Left colon (tissue), 2 donors: Measurements from ENCODE around the gene ERBB4. TPM values are rescaled to one million over a fixed set of nuclear protein-coding genes. Genes with fewer than 3 reads are reported as not detected.
"Not testable (repeated sequence)": the region's sequence is repeated elsewhere in the genome, so short reads cannot be mapped to it uniquely, and the experiment has no call there.

ENCODE experiments used
- ATAC-seq: fragments of 200-7000 bp; cut with Tn5 transposase; one replicate; pipeline ENCODE4 v1.9.1; 2020; ENCODE audit warnings: mild to moderate bottlenecking, moderate library complexity
- DNase-seq, 2 donors: peaks; one replicate each; pipeline ENCODE4 v3.0.0-alpha.2; 2020
- intact Hi-C, 2 donors: fragments of 100-400 bp; cut with DNase I in 1 of 2; cut with micrococcal nuclease in 1 of 2; formaldehyde crosslinking; loops; one replicate each; pipeline versions ENCODE4 v1.11.2 to v1.14.0; 2022; cut with DNase I, micrococcal nuclease
- total RNA-seq, 2 donors: library from RNA; stranded (reverse); fragmentation: NEBNext Ultra II Directional; extraction: Animal tissue kit (Norgen Biotek cat#: 25700); gene quantifications; one replicate each; pipeline ENCODE4 v1.2.1, GENCODE V29; 2021
- donor health status: DM: no; HTN: no; CAD: no.
- donor health status: DM: yes; HTN: yes; CAD: no.

ERBB4 gene
- total RNA-seq, 2 donors from 2014 or later, result 0.18 to 0.70 TPM

DNA sequence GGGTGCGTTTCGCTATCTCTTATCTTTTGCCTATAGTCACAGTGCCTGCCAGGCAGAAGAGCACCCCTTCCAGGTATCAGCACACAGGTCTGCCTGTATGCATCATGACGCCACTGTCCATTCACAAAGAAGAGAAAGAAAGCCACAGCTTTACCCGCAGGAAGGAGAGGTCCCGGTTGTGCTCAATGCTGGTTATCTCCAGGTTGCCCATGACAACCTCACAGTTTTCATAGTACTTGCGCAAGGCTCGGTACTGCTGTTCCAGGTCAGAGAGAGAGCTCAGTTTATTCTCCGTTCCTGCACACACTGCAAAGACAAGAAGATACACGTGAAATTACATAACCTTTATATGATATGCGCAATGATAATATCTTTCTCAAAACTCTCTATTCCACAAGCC, 414.0 kb downstream of the ERBB4 start:
- DNase-seq, result no peak
- intact Hi-C loops, result no loop called here
- no peak for ATAC-seq

DNA sequence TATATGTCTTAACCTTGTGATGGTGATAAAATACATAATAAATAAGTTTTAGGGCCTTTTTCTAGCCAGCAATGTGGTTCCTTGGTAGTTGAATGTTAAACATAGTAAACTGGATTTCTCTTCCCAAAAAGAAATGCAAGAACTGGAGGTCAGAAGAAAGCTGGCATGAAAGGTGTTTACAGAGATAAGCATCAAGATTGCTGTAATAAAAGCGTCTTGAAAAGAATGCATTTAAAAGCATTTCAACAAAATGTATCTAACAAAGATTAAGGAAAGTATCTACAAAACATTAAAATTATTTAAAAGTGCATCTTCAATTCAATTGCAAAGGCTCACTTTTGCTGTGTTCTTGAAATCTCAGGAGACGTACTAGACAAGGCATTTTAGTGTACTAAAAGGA, 419.0 kb downstream of the ERBB4 start:
- no peak for ATAC-seq
- no peak for DNase-seq
- intact Hi-C loops, result no loop called here

DNA sequence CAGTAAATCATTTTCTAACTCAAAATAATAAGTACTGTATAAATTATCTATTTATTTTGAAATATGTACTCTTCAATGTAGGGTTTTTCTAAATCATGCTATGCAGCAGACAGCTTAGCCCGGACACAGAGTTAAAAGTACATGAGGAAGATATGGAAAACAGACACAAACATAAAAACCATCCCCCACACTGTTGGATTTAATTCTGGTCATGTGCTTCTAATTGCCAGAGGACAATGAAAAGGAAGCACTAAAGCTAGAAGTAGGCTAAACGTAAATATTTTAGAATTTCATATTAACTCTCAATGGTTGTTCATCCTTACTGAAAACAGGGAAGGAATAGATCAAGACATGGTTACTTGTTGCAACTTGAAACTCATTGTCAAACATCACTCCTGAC, 420.7 kb downstream of the ERBB4 start:
- no peak for ATAC-seq
- intact Hi-C loops, result no loop called here
- DNase-seq, result no peak

DNA sequence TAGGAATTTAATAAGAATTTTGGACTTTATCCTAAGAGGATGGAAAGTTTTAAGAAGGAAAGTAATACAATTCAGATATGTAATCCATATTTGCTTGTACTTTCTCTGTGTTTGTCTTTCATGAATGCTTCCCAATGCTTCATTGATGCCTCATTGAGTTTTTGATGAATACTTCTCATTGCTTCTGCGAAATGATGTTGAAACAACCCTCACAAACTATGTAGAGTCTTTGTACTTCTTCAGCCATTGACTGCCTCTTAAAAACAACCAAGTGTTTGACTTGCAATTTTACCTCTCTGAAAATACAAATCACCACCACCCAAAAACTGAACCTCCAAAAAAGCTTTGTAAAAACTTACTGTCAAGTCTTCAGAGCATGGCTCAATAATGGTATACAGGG, 424.1 kb downstream of the ERBB4 start:
- no peak for ATAC-seq
- DNase-seq, result no peak
- intact Hi-C loops, result no loop called here

DNA sequence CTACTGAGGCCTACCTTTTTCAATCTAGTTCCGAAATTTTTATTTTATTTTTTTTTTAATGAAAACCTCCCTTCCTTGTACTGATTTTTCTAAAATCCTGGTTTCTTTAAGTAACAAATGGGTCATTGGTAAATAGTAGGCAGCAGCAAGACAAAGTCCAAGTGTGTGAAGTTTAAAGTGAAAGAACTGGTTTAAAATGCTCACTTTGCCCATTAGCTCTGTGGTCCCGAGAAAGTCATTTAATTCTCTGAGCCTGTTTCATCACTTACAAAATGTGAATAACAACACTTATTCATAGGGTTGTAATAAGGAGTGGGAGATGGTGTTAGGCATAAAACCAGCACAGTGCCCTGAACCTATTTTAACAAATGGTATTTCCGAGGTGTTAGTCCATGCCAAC, 426.2 kb downstream of the ERBB4 start:
- intact Hi-C loops, result no loop called here
- no peak for DNase-seq
- ATAC-seq, result no peak

DNA sequence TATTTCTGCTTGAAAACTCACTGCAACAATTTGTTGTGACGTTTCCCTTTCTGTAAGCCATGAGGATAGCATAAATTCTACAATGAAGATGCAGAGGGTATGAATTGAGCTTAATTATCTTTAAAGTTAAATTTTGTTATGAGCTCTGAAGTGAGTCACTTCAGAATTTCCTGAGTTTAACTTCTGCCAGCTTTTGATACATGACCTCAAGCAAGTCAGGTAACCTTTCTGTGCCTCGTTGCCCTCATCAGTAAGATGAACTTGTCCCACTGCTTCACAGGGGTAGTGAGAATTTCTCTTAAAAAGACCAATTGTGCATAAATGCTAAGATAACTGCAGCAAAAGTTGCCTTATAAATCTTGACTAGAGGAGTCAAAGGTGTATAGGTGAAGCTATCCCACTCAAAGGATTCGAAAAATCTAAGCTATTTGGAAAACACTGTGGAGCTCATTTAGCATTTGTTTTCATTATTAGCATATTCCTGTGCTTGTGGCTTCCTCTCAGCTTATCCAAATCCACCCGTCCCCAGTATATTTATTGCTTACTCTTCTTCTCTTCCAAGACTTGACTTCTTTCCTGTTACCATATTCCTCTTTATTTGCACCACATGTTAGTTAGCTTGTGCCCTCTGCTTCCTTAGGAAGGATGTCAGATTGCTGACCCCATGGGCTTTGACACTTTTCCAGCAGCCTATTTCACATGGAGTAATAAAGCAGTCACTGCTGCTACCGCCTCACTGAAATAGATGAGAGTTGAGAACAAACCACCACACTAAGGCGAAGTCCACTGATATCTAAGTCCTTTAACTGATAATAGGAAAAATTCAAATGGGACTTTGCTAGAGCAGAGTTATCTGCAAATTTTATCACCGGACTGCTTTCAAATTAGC, 428.6 kb downstream of the ERBB4 start:
- DNase-seq (no peak), ATAC-seq (no peak)
- intact Hi-C loops, result no loop called here

DNA sequence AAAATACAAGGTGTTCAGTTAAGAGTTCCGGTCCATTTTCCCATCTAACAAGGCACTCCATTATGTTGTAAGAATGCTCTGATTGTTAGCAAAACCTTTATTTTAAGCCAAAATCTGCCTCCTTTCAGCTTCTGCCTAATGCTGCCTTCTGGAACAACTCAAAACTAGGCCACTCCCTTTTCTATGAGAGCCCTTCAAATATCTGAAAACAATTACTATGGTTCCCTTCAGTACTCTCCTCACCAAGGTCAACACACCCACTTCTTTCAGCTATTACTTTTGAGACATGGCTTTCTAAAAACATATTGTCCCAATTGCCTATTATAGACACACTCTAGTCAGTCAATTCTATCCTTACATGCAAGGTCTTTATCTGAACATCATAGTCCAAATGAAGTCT, 429.4 kb downstream of the ERBB4 start:
- ATAC-seq (no peak), DNase-seq (no peak)
- intact Hi-C loops, result no loop called here

DNA sequence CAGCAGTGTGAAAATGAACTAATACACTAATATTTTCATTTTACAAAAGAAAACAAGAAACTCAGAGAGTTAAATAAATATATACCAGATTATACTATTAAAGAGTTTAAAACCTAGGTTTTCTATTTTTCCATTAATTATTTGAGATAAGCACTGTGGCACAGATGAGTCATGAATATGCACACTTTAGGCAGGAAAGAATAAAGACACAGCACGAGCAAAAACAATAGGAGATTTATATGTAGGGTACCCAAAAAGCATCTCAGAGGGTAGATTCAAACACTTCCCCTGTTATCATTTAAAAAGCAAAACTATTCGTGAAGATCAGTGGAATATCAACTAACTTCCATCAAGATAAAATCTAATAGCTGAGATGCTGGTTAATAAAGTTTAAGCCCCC, 430.6 kb downstream of the ERBB4 start:
- intact Hi-C loops, result no loop called here
- ATAC-seq (no peak), DNase-seq (no peak)

DNA sequence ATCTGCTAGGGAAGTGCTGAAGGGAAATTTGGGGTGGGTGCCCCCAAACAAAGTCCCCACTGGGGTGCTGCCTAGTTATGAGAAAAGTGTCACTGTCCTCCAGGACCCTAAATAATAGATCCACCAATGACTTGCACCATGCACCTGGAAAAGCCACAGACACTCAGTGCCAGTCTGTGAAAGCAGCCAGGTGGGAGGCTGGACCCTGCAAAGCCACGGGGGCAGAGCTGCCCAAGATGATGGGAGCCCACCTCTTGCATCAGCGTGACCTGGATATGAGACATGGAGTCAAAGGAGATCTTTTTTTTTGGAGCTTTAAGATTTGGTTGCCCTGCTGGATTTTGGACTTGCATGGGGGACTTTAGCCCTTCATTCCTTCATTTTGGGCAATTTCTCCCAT, 431.6 kb downstream of the ERBB4 start:
- intact Hi-C loops, result no loop called here
- DNase-seq, result no peak
- no peak for ATAC-seq

DNA sequence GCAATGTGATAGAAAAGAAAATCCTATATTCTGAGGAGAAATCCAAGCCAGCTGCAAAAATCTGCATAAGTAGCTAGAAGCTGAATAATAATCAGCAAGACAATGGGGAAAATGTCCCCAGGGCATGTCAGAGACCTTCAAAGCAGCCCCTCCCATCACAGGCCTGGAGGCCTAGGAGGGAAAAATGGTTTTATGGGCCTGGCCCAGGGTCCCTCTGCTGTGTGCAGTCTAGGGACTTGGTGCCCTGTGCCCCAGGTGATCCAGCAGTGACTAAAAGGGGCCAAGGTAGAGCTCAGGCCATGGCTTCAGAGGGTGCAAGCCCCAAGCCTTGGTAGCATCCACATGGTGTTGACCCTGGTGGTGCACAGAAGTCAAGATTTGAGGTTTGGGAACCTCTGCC, 432.1 kb downstream of the ERBB4 start:
- intact Hi-C loops, DNase-seq, ATAC-seq: not testable (repeated sequence)

DNA sequence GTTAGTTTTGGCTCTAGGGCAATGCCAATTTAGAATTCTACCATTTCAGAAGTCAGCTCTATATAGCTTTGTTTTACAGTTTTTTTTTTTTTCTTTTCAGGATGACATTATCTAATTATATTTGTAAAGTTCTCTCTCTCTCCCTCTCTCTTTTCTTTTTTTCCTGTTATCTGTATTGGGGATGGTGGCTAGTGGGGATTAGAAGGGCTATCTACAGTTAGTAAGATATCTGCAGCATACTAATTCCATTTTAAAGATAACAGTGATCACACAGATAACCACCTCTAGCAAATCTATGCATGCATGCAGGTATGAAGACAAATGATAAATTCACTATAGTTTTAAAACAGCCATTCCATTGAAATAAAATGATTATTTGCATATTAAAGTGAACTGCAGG, 438.9 kb downstream of the ERBB4 start:
- intact Hi-C loops, result no loop called here
- no peak for ATAC-seq
- DNase-seq, result no peak

DNA sequence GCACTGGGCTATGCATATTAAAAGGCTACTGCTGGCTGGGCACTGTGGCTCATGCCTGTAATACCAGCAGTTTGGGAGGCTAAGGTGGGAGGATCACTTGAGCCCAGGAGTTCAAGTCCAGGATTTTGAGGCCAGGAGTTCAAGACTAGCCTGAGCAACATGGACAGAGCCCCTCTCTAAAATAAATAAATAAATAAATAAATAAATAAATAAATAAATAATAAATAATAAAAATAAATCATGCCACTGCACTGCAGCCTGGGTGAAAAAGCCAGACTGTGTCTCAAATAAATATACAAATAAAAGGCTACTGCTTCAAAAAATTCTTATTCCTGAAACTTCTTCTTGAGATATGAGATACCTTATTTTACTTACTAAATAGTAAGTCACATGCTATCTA, 439.6 kb downstream of the ERBB4 start:
- ATAC-seq, result no peak
- DNase-seq, result no peak
- intact Hi-C loops, result no loop called here

DNA sequence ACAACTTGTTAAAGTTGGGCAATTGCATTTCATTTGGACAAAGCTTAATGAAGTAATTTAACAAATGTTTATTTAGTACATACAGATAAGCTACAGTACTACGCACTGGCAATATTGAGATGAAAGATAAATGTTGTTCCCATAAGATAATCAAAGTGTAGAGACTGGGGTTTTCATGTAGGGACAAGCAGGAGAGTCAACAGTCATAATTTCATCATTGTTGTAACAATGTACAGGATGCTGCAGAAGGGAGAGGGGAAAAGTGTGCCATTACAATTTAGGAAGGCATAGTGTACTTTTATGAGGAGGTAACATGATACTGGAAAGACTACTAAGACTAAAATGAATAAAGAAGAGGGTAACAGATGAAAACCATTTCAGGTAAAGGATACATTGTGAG, 441.6 kb downstream of the ERBB4 start:
- no peak for DNase-seq
- no peak for ATAC-seq
- intact Hi-C loops, result no loop called here

DNA sequence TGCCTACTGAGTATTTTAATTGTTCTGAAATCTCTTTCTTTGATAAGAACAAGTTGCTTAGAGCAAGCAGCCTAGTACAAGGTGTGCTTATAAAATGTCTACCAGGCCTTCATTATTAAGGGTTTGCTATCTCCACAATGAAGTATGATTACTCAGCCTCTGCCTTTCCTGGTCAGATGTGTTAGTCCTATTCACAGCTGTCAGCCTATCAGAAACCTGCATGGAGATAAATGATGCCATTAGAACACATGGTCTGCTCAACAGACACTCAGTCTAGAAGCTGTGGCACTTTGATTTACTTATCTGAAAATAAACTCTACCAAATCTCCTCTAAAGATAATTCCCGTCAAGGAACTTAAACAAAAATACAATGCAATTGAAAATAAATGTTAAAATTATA, 448.7 kb downstream of the ERBB4 start:
- DNase-seq (no peak), ATAC-seq (no peak)
- intact Hi-C loops, result no loop called here

DNA sequence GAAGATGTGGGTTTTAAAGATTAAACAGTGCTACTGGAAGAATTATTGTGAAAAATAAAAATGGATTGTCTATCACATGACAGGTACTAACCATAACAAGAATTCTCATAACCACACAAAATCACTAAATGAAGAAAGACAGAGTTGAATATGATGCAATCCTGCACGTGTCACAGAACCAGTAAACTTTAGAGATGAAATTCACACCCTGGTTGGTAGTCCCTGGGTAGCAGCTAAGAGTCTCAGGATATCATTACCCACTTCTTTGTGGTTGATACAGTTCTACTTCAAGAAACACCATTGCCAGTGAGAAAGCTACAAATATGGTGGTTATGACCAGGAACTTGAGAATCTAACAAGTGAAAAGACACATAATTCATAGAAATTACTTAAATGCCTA, 450.2 kb downstream of the ERBB4 start:
- intact Hi-C loops, result no loop called here
- DNase-seq (no peak), ATAC-seq (no peak)

DNA sequence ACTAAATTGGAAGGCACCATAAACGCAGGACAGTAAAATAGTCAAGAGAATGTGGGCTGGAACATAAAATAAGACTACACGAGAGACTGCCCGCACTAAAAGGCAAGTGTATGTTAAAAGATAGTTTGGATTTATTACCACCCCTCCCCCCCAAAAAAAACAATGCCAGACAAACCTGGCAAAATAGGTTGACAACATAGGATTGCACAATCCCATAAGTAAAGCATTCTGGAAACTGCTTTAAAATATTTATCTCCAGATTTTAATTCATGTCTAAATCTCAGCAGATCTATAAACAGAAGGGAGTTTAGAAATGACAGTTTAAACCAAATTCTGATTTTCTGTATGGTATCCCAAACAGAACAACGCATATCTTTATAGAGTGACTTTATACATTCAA, 455.1 kb downstream of the ERBB4 start:
- intact Hi-C loops, result no loop called here
- no peak for ATAC-seq
- no peak for DNase-seq

DNA sequence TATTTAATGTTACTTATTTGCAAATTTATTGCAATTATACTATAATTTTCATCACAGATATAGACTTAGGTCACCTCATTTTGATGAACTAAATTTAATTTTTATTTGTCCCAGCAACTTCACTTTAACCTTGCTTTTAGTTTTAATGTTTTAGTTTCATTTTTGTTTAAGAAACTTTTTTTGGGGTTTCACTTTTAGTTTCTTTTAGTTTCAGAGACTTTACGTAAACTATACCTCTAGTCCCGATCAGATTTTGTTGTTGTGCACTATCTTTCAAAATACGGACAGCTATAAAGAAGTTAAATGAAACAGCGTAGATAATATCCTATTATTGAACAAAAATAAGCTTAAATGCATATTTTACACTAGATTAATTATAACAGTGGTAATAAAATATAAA, 460.5 kb downstream of the ERBB4 start:
- no peak for ATAC-seq
- no peak for DNase-seq
- intact Hi-C loops, result no loop called here

DNA sequence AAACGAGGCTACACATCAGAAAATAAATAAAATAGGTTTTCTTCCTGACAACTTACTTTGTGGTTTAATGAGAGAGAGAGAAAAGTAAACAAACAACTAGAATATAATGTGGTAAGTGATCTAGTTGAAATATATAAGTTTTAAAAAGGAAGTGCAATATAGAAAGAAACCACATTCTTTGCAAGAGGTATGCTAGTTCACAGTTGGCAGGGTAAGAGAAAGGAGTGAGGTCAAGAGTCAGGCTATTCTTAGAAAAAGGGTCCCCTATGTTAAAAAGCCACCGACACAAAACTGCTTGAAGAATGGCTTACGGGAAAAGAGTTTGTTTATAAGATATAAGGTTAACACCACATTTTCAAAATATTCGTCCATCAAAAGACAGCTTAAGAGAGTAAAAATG, 462.1 kb downstream of the ERBB4 start:
- ATAC-seq (no peak), DNase-seq (no peak)

DNA sequence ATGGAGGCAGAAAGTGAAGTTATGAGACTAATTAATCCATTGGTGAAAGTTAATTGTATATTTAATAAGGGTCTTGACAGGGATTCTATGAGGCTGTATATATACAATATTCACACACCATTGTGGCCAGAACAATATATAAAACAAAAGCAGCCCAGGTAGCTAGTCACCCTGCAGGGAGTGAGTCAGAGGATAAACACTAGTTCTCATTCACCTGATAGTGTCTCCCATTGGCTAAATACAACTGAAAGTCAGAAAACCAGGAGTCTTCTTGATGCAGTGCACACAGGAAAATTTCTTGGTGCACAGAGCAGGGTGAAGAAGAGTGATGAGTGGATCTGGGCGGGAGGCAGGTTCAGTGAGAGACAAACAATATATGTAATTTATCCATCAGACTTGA, 465.2 kb downstream of the ERBB4 start:
- DNase-seq (no peak), ATAC-seq (no peak)
- intact Hi-C loops, result no loop called here

More for the DNA sequence above, 462.1 kb downstream of the ERBB4 start:
- intact Hi-C loops, result no loop called here

DNA sequence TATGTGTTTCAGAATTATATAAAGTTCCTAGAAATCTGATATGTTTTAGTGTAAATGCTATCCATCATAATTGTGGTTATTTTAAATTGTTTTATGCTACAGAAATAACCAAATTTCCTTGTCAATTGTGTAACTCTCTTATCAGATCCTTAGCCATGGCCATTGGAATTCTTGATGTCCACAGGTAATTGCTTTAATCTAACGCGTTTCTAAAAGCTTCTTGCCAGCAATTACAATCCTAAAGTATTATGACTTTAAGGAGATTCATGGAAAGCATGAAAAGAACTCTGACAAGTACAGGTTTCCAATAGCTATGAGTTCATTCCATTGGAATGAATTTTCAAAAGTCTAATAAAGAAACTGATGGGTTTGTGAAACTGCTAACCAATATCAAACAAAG, 472.1 kb downstream of the ERBB4 start:
- ATAC-seq, result no peak
- DNase-seq, result no peak

DNA sequence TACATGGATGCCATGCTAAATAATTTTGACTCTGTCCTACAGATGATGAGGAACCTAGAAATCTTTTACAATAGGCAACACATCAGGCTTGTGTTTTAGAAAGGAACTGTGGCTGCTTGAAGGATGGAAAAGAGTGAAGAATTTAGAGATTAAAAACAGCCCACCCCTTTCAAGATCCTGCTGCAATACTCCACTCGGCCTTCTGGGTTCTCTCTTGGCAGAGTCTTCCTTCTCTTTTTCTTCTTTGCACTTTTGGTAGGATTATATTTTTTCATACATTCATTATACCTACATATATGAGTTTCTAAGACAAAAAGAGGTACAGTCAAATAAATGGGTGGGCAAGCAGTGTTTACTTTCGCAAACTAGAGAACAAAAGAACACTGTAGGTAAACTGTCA, 474.3 kb downstream of the ERBB4 start:
- ATAC-seq (no peak), DNase-seq (no peak)
- intact Hi-C loops, result no loop called here

More for the DNA sequence above, 472.1 kb downstream of the ERBB4 start:
- intact Hi-C loops, result no loop called here
